Astrocyte of the cerebellum (primary cell): ENCODE results near the gene TXLNB.

Experiments used
- DNase-seq: peaks from one replicate; pipeline ENCODE4 v3.0.0-alpha.2; 2011; ENCODE audit warnings: low read depth
- H3K4me3 ChIP-seq: 2 replicates; pipeline ENCODE4 v1.5.1; 2011; ENCODE audit warnings: mild to moderate bottlenecking, low read depth, low read length, moderate library complexity
- CTCF ChIP-seq: IDR thresholded peaks from 2 replicates; pipeline ENCODE4 v1.5.1; 2012; ENCODE audit warnings: low read length, low read depth, moderate library complexity, mild to moderate bottlenecking; ENCODE audit errors: missing control alignments
- in situ Hi-C: cut with HindIII; loops from 2 replicates; pipeline ENCODE4 v1.10.0; 2017; ENCODE audit warnings: low sequenced_read_pairs

The TXLNB gene

GRCh38 chr6:139325686-139326085, 33.9 kb upstream of the TXLNB start:
- no peak for TF ChIP-seq CTCF
- no peak for DNase-seq
- H3K4me3 ChIP-seq = no peak overlapping the region
- in situ Hi-C loops = no loop called here

GRCh38 chr6:139325125-139325524, 33.3 kb upstream of the TXLNB start:
- in situ Hi-C loops = no loop called here
- TF ChIP-seq CTCF = no peak
- no peak for DNase-seq
- H3K4me3 ChIP-seq = no peak overlapping the region

GRCh38 chr6:139324301-139324555, 32.4 kb upstream of the TXLNB start:
- H3K4me3 ChIP-seq = no peak overlapping the region
- in situ Hi-C loops = no loop called here
- no peak for DNase-seq
- no peak for TF ChIP-seq CTCF

- no peak overlapping the region for H3K4me3 ChIP-seq
- in situ Hi-C loops = no loop called here
- TF ChIP-seq CTCF = no peak
- DNase-seq = no peak
These were observed 31.9 kb upstream of the TXLNB start for GRCh38 chr6:139323511-139324300.

- no peak for TF ChIP-seq CTCF
- no peak overlapping the region for H3K4me3 ChIP-seq
- no peak for DNase-seq
- in situ Hi-C loops = no loop called here
These were observed 28.3 kb upstream of the TXLNB start for GRCh38 chr6:139320081-139320480.

- DNase-seq = no peak
- no peak for TF ChIP-seq CTCF
- H3K4me3 ChIP-seq = no peak overlapping the region
- in situ Hi-C loops = no loop called here
These were observed 25.0 kb upstream of the TXLNB start for GRCh38 chr6:139316622-139317317.
